SJSA1 (cell line): Measurements from ENCODE around the gene SLC13A4. TPM values are rescaled to one million over a fixed set of nuclear protein-coding genes. Genes with fewer than 3 reads are reported as not detected.
"Not testable (repeated sequence)": the region's sequence is repeated elsewhere in the genome, so short reads cannot be mapped to it uniquely, and the experiment has no call there.

Experiments used
- DNase-seq, 2 experiments: peaks; one replicate each; pipeline ENCODE4 v3.0.0-alpha.2; 2015 to 2020; ENCODE audit warnings: low spot score in 2 of 2, low read depth in 1 of 2
- H3K27ac ChIP-seq: fragments of 250-450 bp; sonication (Bioruptor Pico); 2 replicates; pipeline ENCODE4 v1.5.1; 2020; ENCODE audit warnings: mild to moderate bottlenecking, moderate library complexity
- H3K27me3 ChIP-seq: fragments of 250-450 bp; sonication (Bioruptor Pico); replicated peaks from 2 replicates; pipeline ENCODE4 v1.5.1; 2020; ENCODE audit warnings: mild to moderate bottlenecking, moderate library complexity
- H3K36me3 ChIP-seq: fragments of 250-450 bp; sonication (Bioruptor Pico); 2 replicates; pipeline ENCODE4 v1.5.1; 2020; ENCODE audit warnings: mild to moderate bottlenecking
- H3K4me1 ChIP-seq: fragments of 250-450 bp; sonication (Bioruptor Pico); replicated peaks from 2 replicates; pipeline ENCODE4 v1.6.1; 2021; ENCODE audit warnings: mild to moderate bottlenecking
- H3K4me3 ChIP-seq: fragments of 250-450 bp; sonication (Bioruptor Pico); 2 replicates; pipeline ENCODE4 v1.5.1; 2020; ENCODE audit warnings: mild to moderate bottlenecking
- H3K9me3 ChIP-seq: fragments of 250-450 bp; sonication (Bioruptor Pico); replicated peaks from 2 replicates; pipeline ENCODE4 v1.5.1; 2020; ENCODE audit warnings: mild to moderate bottlenecking
- total RNA-seq: library from RNA; depleted of rRNA; stranded (reverse); fragments of >200 nt; shearing (Covaris generic); gene quantifications from 2 replicates; pipeline ENCODE4 v1.2.3, GENCODE V29; 2014

SLC13A4 gene
- total RNA-seq, 1 experiment from 2014 or later = not detected

GRCh38 chr7:135742371-135742770, 14.4 kb upstream of the SLC13A4 start:
- Histone ChIP-seq H3K36me3 (no peaks in the 10 kb centered on the region), H3K27ac (no peak overlapping the region), H3K27me3 (no peaks in the 10 kb centered on the region), H3K4me1 (peaks cover 33% of the 10 kb centered on the region), H3K9me3 (no peaks in the 10 kb centered on the region), H3K4me3 (no peak overlapping the region)
- DNase-seq = no peak

GRCh38 chr7:135741905-135742304, 13.9 kb upstream of the SLC13A4 start:
- H3K36me3 ChIP-seq = no peaks in the 10 kb centered on the region
- no peak for DNase-seq
- H3K4me1 ChIP-seq = peaks cover 33% of the 10 kb centered on the region
- H3K27me3 ChIP-seq = no peaks in the 10 kb centered on the region
- no peak overlapping the region for H3K27ac ChIP-seq
- H3K4me3 ChIP-seq = no peak overlapping the region
- no peaks in the 10 kb centered on the region for H3K9me3 ChIP-seq

GRCh38 chr7:135740889-135741288, 12.9 kb upstream of the SLC13A4 start:
- H3K27ac ChIP-seq = no peak overlapping the region
- no peak for DNase-seq
- no peaks in the 10 kb centered on the region for H3K9me3 ChIP-seq
- H3K4me1 ChIP-seq = peaks cover 23% of the 10 kb centered on the region
- H3K4me3 ChIP-seq = no peak overlapping the region
- no peaks in the 10 kb centered on the region for H3K27me3 ChIP-seq
- H3K36me3 ChIP-seq = no peaks in the 10 kb centered on the region

GRCh38 chr7:135737306-135737647, 9.3 kb upstream of the SLC13A4 start:
- H3K4me1 ChIP-seq, H3K27me3 ChIP-seq, H3K27ac ChIP-seq, H3K36me3 ChIP-seq, DNase-seq, H3K9me3 ChIP-seq, H3K4me3 ChIP-seq: not testable (repeated sequence)

GRCh38 chr7:135736586-135737305, 8.8 kb upstream of the SLC13A4 start:
- Histone ChIP-seq H3K27ac (no peak overlapping the region), H3K9me3 (no peaks in the 10 kb centered on the region), H3K4me3 (no peak overlapping the region), H3K36me3 (no peaks in the 10 kb centered on the region), H3K4me1 (no peaks in the 10 kb centered on the region), H3K27me3 (no peaks in the 10 kb centered on the region)
- no peak for DNase-seq

GRCh38 chr7:135734343-135734689, 6.3 kb upstream of the SLC13A4 start:
- no peaks in the 10 kb centered on the region for H3K36me3 ChIP-seq
- no peaks in the 10 kb centered on the region for H3K4me1 ChIP-seq
- DNase-seq = no peak

GRCh38 chr7:135733603-135734342, 5.8 kb upstream of the SLC13A4 start:
- Histone ChIP-seq H3K9me3 (no peaks in the 10 kb centered on the region), H3K27me3 (no peaks in the 10 kb centered on the region), H3K4me3 (no peak overlapping the region), H3K27ac (no peak overlapping the region), H3K36me3 (no peaks in the 10 kb centered on the region), H3K4me1 (no peaks in the 10 kb centered on the region)
- DNase-seq = no peak

More at GRCh38 chr7:135734343-135734689, 6.3 kb upstream of the SLC13A4 start:
- Histone ChIP-seq H3K27me3 (no peaks in the 10 kb centered on the region), H3K4me3 (no peak overlapping the region), H3K27ac (no peak overlapping the region), H3K9me3 (no peaks in the 10 kb centered on the region)

GRCh38 chr7:135731131-135731530, 3.1 kb upstream of the SLC13A4 start:
- Histone ChIP-seq H3K27ac (no peak overlapping the region), H3K36me3 (no peaks in the 10 kb centered on the region), H3K4me1 (no peaks in the 10 kb centered on the region), H3K4me3 (no peak overlapping the region), H3K27me3 (no peaks in the 10 kb centered on the region), H3K9me3 (no peaks in the 10 kb centered on the region)
- DNase-seq = no peak

- Histone ChIP-seq H3K36me3 (no peaks in the 10 kb centered on the region), H3K27ac (no peak overlapping the region), H3K9me3 (no peaks in the 10 kb centered on the region), H3K27me3 (no peaks in the 10 kb centered on the region), H3K4me1 (no peaks in the 10 kb centered on the region), H3K4me3 (no peak overlapping the region)
- DNase-seq = no peak
Observed at GRCh38 chr7:135729230-135729629, 1.2 kb upstream of the SLC13A4 start.

- no peak for DNase-seq
- no peaks in the 10 kb centered on the region for H3K9me3 ChIP-seq
Observed at GRCh38 chr7:135726911-135727673, 894 bp downstream of the SLC13A4 start.

GRCh38 chr7:135726276-135726788, 1.7 kb downstream of the SLC13A4 start:
- H3K27me3 ChIP-seq = no peaks in the 10 kb centered on the region

More at GRCh38 chr7:135726911-135727673, 894 bp downstream of the SLC13A4 start:
- Histone ChIP-seq H3K36me3 (no peaks in the 10 kb centered on the region), H3K4me3 (no peak overlapping the region), H3K27me3 (no peaks in the 10 kb centered on the region), H3K4me1 (no peaks in the 10 kb centered on the region), H3K27ac (no peak overlapping the region)

GRCh38 chr7:135723411-135723810, 4.6 kb downstream of the SLC13A4 start:
- Histone ChIP-seq H3K9me3 (no peaks in the 10 kb centered on the region), H3K4me1 (no peaks in the 10 kb centered on the region), H3K36me3 (no peaks in the 10 kb centered on the region), H3K27ac (no peak overlapping the region), H3K27me3 (no peaks in the 10 kb centered on the region), H3K4me3 (no peak overlapping the region)
- DNase-seq = no peak

More at GRCh38 chr7:135726276-135726788, 1.7 kb downstream of the SLC13A4 start:
- DNase-seq = no peak
- Histone ChIP-seq H3K4me3 (no peak overlapping the region), H3K36me3 (no peaks in the 10 kb centered on the region), H3K4me1 (no peaks in the 10 kb centered on the region), H3K9me3 (no peaks in the 10 kb centered on the region), H3K27ac (no peak overlapping the region)

- no peak overlapping the region for H3K27ac ChIP-seq
- no peaks in the 10 kb centered on the region for H3K27me3 ChIP-seq
- H3K9me3 ChIP-seq = no peaks in the 10 kb centered on the region
- H3K36me3 ChIP-seq = no peaks in the 10 kb centered on the region
- DNase-seq = no peak
- H3K4me3 ChIP-seq = no peak overlapping the region
- peaks cover 8% of the 10 kb centered on the region for H3K4me1 ChIP-seq
Observed at GRCh38 chr7:135721198-135721820, 6.7 kb downstream of the SLC13A4 start.
